ENCODE data around the gene EPHA7. TPM values are rescaled to one million over a fixed set of nuclear protein-coding genes. Genes with fewer than 3 reads are reported as not detected.
A peak's percentile ranks its signal among the peaks of the same experiment; 100 is the strongest.

Gene EPHA7
- total and polyA plus RNA-seq, 2 of the 4 experiments (the other 2 are of a cell fraction) = not detected

GRCh38 chr6:93423542-93423941 is 4.2 kb upstream of the EPHA7 start:
- Histone ChIP-seq H2BK5ac (ENCODE audit: low read depth, low read length, poor library complexity, severe bottlenecking) (no peak overlapping the region), H3K4ac (ENCODE audit: low read depth, low read length) (no peak overlapping the region), H2BK20ac (ENCODE audit: low read depth, low read length) (no peak overlapping the region), H3K56ac (ENCODE audit: extremely low read depth, insufficient read depth, low read length) (no peak overlapping the region), H4K8ac (ENCODE audit: low read depth in 2 of 2, low read length in 2 of 2) (no peak overlapping the region), H2AK5ac (ENCODE audit: low read depth, low read length) (no peak overlapping the region), H2BK120ac (ENCODE audit: low read depth, low read length) (no peak overlapping the region), H3K27me3 (ENCODE audit: control insufficient read depth, insufficient read depth, low read length) (peaks cover 6% of the 10 kb centered on the region; the same call in 1 of the 2 replicates), H3K79me1 (ENCODE audit: low read depth in 1 of 2, low read length in 2 of 2) (no peaks in the 10 kb centered on the region), H2AFZ (replicated peaks; ENCODE audit: low read length, poor library complexity) (no peak overlapping the region), H4K5ac (ENCODE audit: low read depth, low read length) (no peak overlapping the region), H3K18ac (ENCODE audit: low read depth, low read length) (no peak overlapping the region), H3K9me3 (ENCODE audit: control insufficient read depth, insufficient read depth, low read length) (no peaks in the 10 kb centered on the region), H2AK9ac (replicated peaks; ENCODE audit: low read depth, low read length, poor library complexity) (no peak overlapping the region), H3K4me2 (ENCODE audit: low read depth, low read length) (no peak overlapping the region), H3K36me3 (ENCODE audit: control insufficient read depth, insufficient read depth, low read length) (no peaks in the 10 kb centered on the region), H4K20me1 (ENCODE audit: insufficient read depth, low read length) (no peaks in the 10 kb centered on the region), H2BK15ac (ENCODE audit: low read depth, low read length) (no peak overlapping the region), H3K9me1 (ENCODE audit: insufficient read depth, low read length) (no peaks in the 10 kb centered on the region), H3K4me1 (ENCODE audit: control insufficient read depth, insufficient read depth, low read length) (no peaks in the 10 kb centered on the region; the same call in 1 of the 2 replicates), H3K27ac (ENCODE audit: insufficient read depth, low read length) (no peak overlapping the region), H4K91ac (ENCODE audit: insufficient read depth, low read depth, low read length) (no peak overlapping the region), H3K14ac (replicated peaks; ENCODE audit: low read depth, low read length) (no peak overlapping the region), H3K9ac (ENCODE audit: low read depth, low read length) (no peak overlapping the region), H3K4me3 (ENCODE audit: insufficient read depth, low read depth, low read length) (no peak overlapping the region), H3K23ac (ENCODE audit: low read depth, low read length) (no peak overlapping the region)
- ChIA-PET CTCF (interaction anchor here (0.6 kb wide), 1 partner anchor 9 kb away, joined by 3 read pairs; no protein-coding TSS in a partner anchor), POLR2A (ENCODE audit: unreplicated experiment) (no interaction called here)
- TF ChIP-seq NFE2L2 (IDR thresholded peaks at IDR 0.05; ENCODE audit: low read depth, low read length) (no peak), CTCF (conservative IDR thresholded peaks at IDR 0.05; ENCODE audit: low read depth, low read length) (peak; percentile 22; the same call in 1 of the 2 replicates), USF2 (IDR thresholded peaks at IDR 0.05; ENCODE audit: low read depth, low read length) (no peak)
- BruUV-seq (replicated peaks) = no TSS peak
- dilution Hi-C loops (cut with HindIII; ENCODE audit: low sequenced_read_pairs, unreplicated experiment) = no loop called here
- WGBS, 2 experiments (ENCODE audit: extremely low coverage in 2 of 2, insufficient read length in 1 of 2) = no CpG with 5 or more reads among the region's 2 CpGs
- in situ Hi-C loops (cut with MboI; ENCODE audit: low sequenced_read_pairs) = no loop called here
- intact Hi-C loops (cut with micrococcal nuclease) = loop anchor here (10.0 kb wide), 1 partner anchor 609 kb away; no protein-coding TSS in a partner anchor
- DNase-seq (no peak), ATAC-seq (ENCODE audit: low read depth) (no peak)
